NCI-H526 (cell line): Measurements from ENCODE around the gene RAB36.

Source experiments
- DNase-seq, 2 experiments: peaks; one replicate each; lab custom pipeline; 2025; lab: John Stamatoyannopoulos, UW

The RAB36 gene

GRCh38 chr22:23144932-23145877 is at the start of gene RAB36:
TSS of gene RAB36 (plus strand) at chr22:23145477. CDS start at chr22:23146617, 1,140 bp downstream.
- DNase-seq: peak; percentile 96 to 98

GRCh38 chr22:23095733-23096342 is 49.4 kb upstream of the RAB36 start:
- no peak for DNase-seq

GRCh38 chr22:23097412-23098229 is 47.7 kb upstream of the RAB36 start:
- no peak for DNase-seq

- no peak for DNase-seq
Observed at GRCh38 chr22:23098230-23098705, 47.0 kb upstream of the RAB36 start.

GRCh38 chr22:23098718-23099530 is 46.4 kb upstream of the RAB36 start:
- DNase-seq: no peak

GRCh38 chr22:23099531-23099804 is 45.8 kb upstream of the RAB36 start:
- DNase-seq: no peak

- DNase-seq: no peak
Observed at GRCh38 chr22:23100124-23100801, 45.0 kb upstream of the RAB36 start.

GRCh38 chr22:23101524-23101923 is 43.8 kb upstream of the RAB36 start:
- DNase-seq: no peak

- no peak for DNase-seq
Observed at GRCh38 chr22:23102002-23102655, 43.1 kb upstream of the RAB36 start.

GRCh38 chr22:23102776-23103175 is 42.5 kb upstream of the RAB36 start:
- no peak for DNase-seq

- DNase-seq: no peak
Observed at GRCh38 chr22:23103199-23103954, 41.9 kb upstream of the RAB36 start.

GRCh38 chr22:23104187-23104971 is 40.9 kb upstream of the RAB36 start:
- no peak for DNase-seq

- DNase-seq: no peak
Observed at GRCh38 chr22:23105304-23105703, 40.0 kb upstream of the RAB36 start.

- no peak for DNase-seq
Observed at GRCh38 chr22:23105919-23106318, 39.4 kb upstream of the RAB36 start.

GRCh38 chr22:23106344-23106743 is 38.9 kb upstream of the RAB36 start:
- DNase-seq: no peak

- no peak for DNase-seq
Observed at GRCh38 chr22:23106906-23107367, 38.3 kb upstream of the RAB36 start.

- DNase-seq: no peak
Observed at GRCh38 chr22:23107487-23108248, 37.6 kb upstream of the RAB36 start.
